Stimulated activated memory B cell treated with anti-CD40 and anti-IgM and Interleukin-4, amounts not matched to agents 10 μg/mL and 1 μg/mL and 100 μg/mL, for 72 hours (primary cell): ENCODE results near the gene MT1H.

Experiments used
- ATAC-seq: fragments of 150-1000 bp; cut with Tn5 transposase; 2 replicates; pipeline ENCODE4 v1.10.0; 2021
- H3K27ac Mint-ChIP-seq: one replicate; pipeline ENCODE4 v1.8.0; 2022; ENCODE audit warnings: mild to moderate bottlenecking, mixed read lengths
- H3K27me3 Mint-ChIP-seq: one replicate; pipeline ENCODE4 v1.8.0; 2022; ENCODE audit warnings: mixed read lengths
- H3K36me3 Mint-ChIP-seq: one replicate; pipeline ENCODE4 v1.8.0; 2022; ENCODE audit warnings: mixed read lengths
- H3K4me1 Mint-ChIP-seq: one replicate; pipeline ENCODE4 v1.8.0; 2022; ENCODE audit warnings: mixed read lengths
- H3K4me3 Mint-ChIP-seq: one replicate; pipeline ENCODE4 v1.8.0; 2022; ENCODE audit warnings: mild to moderate bottlenecking, moderate library complexity, mixed read lengths
- H3K9me3 Mint-ChIP-seq: one replicate; pipeline ENCODE4 v1.8.0; 2022; ENCODE audit warnings: mixed read lengths

The MT1H gene

DNA sequence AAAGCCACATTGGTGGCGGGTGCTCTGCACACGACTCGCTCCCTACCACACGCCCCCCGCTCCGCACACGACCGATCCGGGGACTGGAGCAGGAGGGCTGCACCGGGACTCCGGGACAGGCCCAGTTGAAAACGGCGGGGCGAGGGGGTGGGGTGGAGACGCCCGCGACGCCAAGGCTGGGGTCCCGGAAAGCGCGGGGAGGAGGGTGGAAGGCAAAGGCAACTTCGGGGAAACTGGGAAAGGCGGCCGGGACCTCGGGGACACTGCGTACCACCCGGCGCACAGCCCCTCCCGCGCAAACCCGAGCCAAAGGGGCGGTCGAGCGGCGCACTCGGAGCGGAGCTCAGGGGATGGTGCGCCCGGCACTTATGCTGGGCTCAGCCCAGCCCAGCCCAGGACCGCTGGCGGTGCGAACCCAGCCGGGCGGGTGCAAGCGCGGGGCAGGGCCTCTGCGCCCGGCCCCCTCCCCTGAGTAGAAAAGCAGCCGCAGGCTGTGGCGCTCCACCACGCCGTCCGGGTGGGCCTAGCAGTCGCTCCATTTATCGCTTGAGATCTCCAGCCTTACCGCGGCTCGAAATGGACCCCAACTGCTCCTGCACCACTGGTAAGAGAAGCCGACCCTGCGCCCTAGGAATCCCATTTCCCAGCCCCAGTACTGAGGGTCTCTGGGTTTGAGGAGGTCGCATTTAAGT, 37.3 kb upstream of the MT1H start, which contains the start of gene MT1M:
MT1M (plus strand) TSS at position 504 of the 692 bp plus-strand sequence; CDS start at position 577, 73 bp downstream.
- no peaks in the 10 kb centered on the region for H3K9me3 Mint-ChIP-seq

DNA sequence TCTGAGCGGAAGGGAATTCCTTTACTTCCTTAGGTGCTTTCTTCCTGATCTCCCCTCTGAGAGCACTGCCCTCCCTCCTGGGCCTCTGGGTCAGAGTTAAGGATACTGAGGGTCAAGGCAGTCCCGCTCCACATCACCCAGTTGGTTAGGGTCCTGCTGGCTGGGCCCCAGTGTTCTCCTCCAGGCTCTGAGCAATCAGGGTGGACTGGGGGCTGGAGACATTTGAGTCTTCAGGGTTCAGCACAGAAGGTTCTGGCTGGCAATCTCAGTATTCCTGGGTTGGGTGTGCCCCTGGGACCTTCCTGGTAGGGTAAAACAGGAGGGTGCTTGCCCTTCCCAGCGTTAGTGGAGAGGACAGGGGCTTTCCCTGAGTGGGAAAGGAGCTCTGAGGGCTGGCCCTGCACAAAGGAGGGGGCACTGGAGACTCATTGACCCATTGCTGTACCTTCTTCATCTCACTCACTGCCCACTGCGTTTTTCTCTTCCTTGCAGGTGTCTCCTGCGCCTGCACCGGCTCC, 36.7 kb upstream of the MT1H start:
- Mint-ChIP-seq H3K9me3 (no peaks in the 10 kb centered on the region), H3K27me3 (peaks cover 66% of the 10 kb centered on the region), H3K36me3 (no peaks in the 10 kb centered on the region), H3K4me1 (peaks cover 54% of the 10 kb centered on the region), H3K4me3 (peak overlapping the region; percentile 41), H3K27ac (no peak overlapping the region)
- no peak for ATAC-seq

More for the DNA sequence above, 37.3 kb upstream of the MT1H start, which contains the start of gene MT1M:
- H3K27me3 Mint-ChIP-seq: peaks cover 60% of the 10 kb centered on the region
- no peaks in the 10 kb centered on the region for H3K36me3 Mint-ChIP-seq
- H3K27ac Mint-ChIP-seq: peak within 1 kb of the TSS; percentile 21
- no peak for ATAC-seq
- peaks cover 49% of the 10 kb centered on the region for H3K4me1 Mint-ChIP-seq
- H3K4me3 Mint-ChIP-seq: peak within 1 kb of the TSS; percentile 57

- no peaks in the 10 kb centered on the region for H3K36me3 Mint-ChIP-seq
- no peak overlapping the region for H3K27ac Mint-ChIP-seq
- H3K9me3 Mint-ChIP-seq: no peaks in the 10 kb centered on the region
- H3K4me1 Mint-ChIP-seq: peaks cover 60% of the 10 kb centered on the region
- no peak overlapping the region for H3K4me3 Mint-ChIP-seq
- no peak for ATAC-seq
- H3K27me3 Mint-ChIP-seq: peaks cover 72% of the 10 kb centered on the region
These were observed 36.1 kb upstream of the MT1H start for GRCh38 chr16:56633535-56633934.

DNA sequence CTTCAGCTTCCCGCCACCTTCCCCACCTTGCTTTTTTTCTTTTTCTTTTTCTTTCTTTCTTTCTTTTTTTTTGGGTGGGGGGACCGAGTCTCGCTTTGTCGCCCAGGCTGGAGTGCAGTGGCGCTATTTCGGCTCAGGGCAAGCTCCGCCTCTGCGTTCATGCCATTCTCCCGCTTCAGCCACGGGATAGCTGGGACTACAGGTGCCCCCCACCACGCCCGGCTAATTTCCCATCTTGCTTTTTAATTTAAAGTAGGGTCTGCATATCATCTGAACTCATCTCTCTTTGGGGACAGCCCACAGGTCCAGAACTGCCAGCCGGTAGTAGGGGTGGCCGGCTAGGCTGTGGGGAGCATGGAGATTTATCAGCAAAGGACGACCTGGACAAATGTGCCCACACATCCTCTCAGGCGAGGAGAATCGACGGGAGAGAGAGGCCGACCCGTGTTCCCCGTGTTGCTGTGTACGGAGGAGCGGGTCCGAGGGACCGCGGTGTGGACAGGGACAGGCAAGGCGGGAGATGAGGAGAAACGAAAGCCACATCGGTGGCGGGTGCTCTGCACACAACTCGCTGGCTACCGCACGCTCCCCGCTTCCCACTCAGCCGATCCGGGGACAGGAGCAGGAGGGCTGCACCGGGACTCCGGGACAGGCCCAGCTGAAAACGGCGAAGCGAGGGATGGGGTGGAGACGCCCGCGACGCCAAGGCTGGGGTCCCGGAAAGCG, 34.7 kb upstream of the MT1H start:
- Mint-ChIP-seq H3K27ac (peak overlapping the region; percentile 45), H3K4me3 (peak overlapping the region; percentile 62), H3K27me3 (peaks cover 86% of the 10 kb centered on the region), H3K9me3 (no peaks in the 10 kb centered on the region), H3K4me1 (peaks cover 52% of the 10 kb centered on the region), H3K36me3 (no peaks in the 10 kb centered on the region)
- ATAC-seq: no peak

DNA sequence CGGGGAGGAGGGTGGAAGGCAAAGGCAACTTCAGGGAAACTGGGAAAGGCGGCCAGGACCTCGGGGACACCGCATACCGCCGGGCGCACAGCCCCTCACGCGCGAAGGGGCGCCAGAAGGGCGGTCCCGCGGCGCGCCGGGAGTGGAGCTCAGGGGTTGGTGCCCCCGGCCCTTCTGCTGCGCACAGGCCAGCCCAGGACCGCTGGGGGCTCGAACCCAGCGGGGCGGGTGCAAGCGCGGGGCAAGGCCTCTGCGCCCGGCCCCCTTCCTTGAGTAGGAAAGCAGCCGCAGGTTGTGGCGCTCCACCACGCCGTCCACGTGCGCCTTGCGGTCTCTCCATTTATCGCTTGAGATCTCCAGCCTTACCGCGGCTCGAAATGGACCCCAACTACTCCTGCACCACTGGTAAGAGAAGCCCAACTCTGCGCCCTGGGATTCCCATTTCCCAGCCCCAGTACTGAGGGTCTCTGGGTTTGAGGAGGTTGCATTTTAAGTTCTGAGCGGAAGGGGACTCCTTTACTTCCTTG, 34.1 kb upstream of the MT1H start:
- Mint-ChIP-seq H3K4me1 (peaks cover 45% of the 10 kb centered on the region), H3K36me3 (no peaks in the 10 kb centered on the region), H3K9me3 (no peaks in the 10 kb centered on the region), H3K27ac (peak overlapping the region; percentile 45), H3K27me3 (peaks cover 92% of the 10 kb centered on the region), H3K4me3 (peak overlapping the region; percentile 29)
- ATAC-seq: no peak

DNA sequence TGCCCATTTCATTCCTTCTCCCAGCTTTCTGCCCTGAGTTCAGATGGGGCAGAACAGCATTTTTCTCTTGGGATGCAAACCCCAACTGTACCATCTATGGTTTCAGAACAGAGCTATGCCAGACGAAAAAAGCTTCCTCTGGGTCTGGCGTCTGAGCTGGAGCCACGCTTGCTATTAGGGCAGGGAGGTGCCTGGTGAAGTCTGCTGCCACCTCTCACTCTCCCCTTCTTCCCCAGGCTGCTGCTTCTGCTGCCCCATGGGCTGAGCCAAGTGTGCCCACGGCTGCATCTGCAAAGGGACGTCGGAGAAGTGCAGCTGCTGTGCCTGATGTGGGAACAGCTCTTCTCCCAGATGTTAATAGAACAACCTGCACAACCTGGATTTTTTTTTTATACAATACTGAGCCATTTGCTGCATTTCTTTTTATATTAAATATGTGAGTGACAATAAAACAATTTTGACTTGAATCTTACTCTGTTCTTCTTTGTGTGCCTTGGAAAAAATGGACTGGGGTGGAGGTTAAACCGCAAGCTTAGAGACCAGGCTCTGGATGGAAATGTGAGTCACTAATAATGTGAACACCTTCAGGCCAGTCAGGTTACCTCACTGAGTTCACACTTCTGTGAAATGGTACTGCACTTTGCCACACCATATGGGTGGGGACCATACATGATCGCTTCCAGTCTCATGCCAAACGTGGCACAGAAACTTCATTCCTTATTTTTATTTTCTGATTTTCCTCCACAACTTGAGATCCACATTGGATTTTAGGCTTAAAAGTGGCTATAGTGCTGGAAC, 32.8 kb upstream of the MT1H start:
- Mint-ChIP-seq H3K9me3 (no peaks in the 10 kb centered on the region), H3K27me3 (peaks cover 94% of the 10 kb centered on the region), H3K4me1 (peaks cover 41% of the 10 kb centered on the region), H3K4me3 (no peak overlapping the region), H3K27ac (no peak overlapping the region), H3K36me3 (no peaks in the 10 kb centered on the region)
- no peak for ATAC-seq

DNA sequence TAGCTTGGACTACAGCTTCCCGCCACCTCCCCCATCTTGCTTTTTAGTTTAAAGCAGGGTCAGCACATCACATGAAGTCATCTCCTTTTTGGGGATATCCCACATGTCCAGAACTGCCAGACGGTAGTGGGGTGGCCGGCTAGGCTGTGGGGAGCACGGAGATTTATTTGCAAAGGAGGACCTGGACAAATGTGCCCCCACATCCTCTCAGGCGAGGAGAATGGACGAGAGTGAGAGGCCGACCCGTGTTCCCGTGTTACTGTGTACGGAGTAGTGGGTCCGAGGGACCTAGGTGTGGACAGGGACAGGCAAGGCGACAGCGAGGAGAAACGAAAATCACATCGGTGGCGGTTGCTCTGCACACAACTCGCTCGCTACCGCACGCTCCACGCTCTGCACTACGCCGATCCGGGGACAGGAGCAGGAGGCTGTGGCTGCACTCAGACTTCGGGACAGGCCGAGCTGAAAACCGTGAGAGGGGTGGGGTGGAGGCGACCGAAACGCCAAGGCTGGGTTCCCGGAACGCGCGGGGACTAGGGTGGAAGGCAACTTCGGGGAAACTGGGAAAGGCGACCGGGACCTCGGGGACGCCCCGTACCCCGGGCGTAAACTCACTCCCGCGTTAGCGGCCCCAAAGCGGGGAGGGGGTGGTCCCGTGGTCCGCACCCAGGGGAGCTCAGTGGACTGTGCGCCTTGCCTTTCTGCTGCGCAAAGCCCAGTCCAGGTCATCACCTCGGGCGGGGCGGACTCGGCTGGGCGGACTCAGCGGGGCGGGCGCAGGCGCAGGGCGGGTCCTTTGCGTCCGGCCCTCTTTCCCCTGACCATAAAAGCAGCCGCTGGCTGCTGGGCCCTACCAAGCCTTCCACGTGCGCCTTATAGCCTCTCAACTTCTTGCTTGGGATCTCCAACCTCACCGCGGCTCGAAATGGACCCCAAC, 31.5 kb upstream of the MT1H start, which contains the start of gene MT1A:
MT1A (plus strand) TSS at position 853 of the 937 bp plus-strand sequence; CDS start at position 926, 73 bp downstream.
- peak; percentile 37 for ATAC-seq
- H3K9me3 Mint-ChIP-seq: no peaks in the 10 kb centered on the region
- peak within 1 kb of the TSS; percentile 57 for H3K4me3 Mint-ChIP-seq
- peaks cover 37% of the 10 kb centered on the region for H3K4me1 Mint-ChIP-seq
- no peak within 1 kb of the TSS for H3K27ac Mint-ChIP-seq
- no peaks in the 10 kb centered on the region for H3K36me3 Mint-ChIP-seq
- H3K27me3 Mint-ChIP-seq: peaks cover 81% of the 10 kb centered on the region

GRCh38 chr16:56639045-56639444, 30.6 kb upstream of the MT1H start:
- Mint-ChIP-seq H3K4me3 (no peak overlapping the region), H3K27ac (no peak overlapping the region), H3K36me3 (no peaks in the 10 kb centered on the region), H3K4me1 (peaks cover 47% of the 10 kb centered on the region), H3K9me3 (no peaks in the 10 kb centered on the region), H3K27me3 (peaks cover 77% of the 10 kb centered on the region)
- ATAC-seq: no peak

DNA sequence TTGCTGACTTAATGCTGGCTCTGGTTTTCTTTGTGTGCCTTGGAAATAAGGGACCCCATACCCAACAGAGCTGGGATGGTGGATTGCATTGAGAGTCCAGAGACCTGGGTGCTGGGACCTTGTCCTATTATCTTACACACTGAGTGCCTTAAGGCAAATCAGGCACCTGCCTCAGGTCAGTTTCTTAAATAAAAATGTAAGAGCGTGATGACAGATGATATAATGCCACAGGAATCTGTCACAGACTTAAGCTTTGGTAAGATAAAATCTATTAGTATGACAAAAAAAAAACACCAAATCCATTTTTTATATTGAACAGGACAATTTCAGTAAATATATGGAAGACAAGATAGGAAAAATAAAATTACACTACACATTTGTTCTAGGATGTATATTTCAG, 29.5 kb upstream of the MT1H start:
- Mint-ChIP-seq H3K27me3 (peaks cover 77% of the 10 kb centered on the region), H3K36me3 (no peaks in the 10 kb centered on the region), H3K27ac (no peak overlapping the region), H3K4me3 (no peak overlapping the region), H3K9me3 (no peaks in the 10 kb centered on the region), H3K4me1 (peaks cover 44% of the 10 kb centered on the region)
- no peak for ATAC-seq

- H3K27ac Mint-ChIP-seq: no peak overlapping the region
- no peaks in the 10 kb centered on the region for H3K9me3 Mint-ChIP-seq
- no peaks in the 10 kb centered on the region for H3K36me3 Mint-ChIP-seq
- H3K4me3 Mint-ChIP-seq: no peak overlapping the region
- peaks cover 69% of the 10 kb centered on the region for H3K27me3 Mint-ChIP-seq
- peaks cover 41% of the 10 kb centered on the region for H3K4me1 Mint-ChIP-seq
- no peak for ATAC-seq
These were observed 28.4 kb upstream of the MT1H start for GRCh38 chr16:56641166-56641565.

DNA sequence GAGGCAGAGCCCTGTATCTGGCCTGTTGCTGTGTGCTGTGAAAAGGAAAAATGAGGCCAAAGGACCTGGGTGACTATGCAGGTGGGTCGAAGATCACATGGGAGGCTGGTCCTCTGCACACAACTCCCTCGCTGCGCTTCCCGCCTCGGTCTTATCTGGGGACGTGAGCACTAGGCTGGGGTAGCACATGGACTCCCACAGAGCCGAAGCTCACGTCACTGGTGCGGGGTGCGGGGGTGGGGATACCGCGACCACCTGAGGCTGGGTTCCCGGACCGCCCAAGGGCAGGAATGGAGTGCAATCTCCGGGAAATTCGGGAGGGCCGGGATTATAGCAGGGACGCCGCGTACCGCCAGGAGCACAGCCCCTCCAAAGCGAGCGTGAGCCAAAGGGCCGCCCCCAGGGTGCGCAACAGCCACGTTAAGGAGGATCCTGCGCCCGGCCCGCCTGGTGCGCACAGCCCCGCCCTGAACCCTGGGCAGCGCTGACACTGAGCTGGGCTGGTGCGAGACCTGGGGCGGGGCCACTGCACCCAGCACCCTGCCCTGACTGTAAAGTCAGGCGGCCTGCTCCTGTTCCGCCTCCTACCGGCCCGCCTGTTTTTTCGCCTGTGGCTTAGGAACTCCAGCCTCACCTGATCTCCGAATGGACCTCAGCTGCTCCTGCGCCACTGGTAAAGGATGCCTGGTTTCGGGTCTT, 26.4 kb upstream of the MT1H start:
- Mint-ChIP-seq H3K4me1 (peaks cover 27% of the 10 kb centered on the region), H3K9me3 (no peaks in the 10 kb centered on the region), H3K27me3 (peaks cover 62% of the 10 kb centered on the region), H3K4me3 (peak overlapping the region; percentile 80), H3K27ac (no peak overlapping the region), H3K36me3 (no peaks in the 10 kb centered on the region)
- peak; percentile 98 for ATAC-seq

GRCh38 chr16:56643833-56644232, 25.8 kb upstream of the MT1H start:
- no peak overlapping the region for H3K27ac Mint-ChIP-seq
- H3K36me3 Mint-ChIP-seq: no peaks in the 10 kb centered on the region
- H3K9me3 Mint-ChIP-seq: no peaks in the 10 kb centered on the region
- no peak for ATAC-seq
- peak overlapping the region; percentile 80 for H3K4me3 Mint-ChIP-seq
- H3K27me3 Mint-ChIP-seq: peaks cover 62% of the 10 kb centered on the region
- peaks cover 21% of the 10 kb centered on the region for H3K4me1 Mint-ChIP-seq

DNA sequence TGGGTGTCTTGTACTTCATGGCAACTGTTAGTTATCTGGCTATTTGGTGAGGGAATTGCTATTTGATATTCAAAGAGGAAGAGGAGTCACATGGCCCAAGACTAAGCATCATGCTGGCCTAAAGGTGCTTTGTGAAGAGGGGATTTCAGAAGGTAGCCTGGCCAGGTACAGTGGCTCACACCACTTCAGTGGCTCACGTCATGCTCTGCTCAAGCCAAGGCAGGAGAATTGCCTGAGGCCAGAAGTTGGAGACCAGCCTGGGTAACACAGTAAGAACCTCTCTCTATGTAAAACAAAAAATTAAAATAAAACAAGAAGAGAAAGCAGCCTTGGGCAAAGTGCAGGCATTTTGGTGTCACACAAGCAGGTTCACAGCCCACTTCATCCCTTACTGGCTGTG, 24.3 kb upstream of the MT1H start:
- peaks cover 55% of the 10 kb centered on the region for H3K27me3 Mint-ChIP-seq
- no peak overlapping the region for H3K4me3 Mint-ChIP-seq
- H3K36me3 Mint-ChIP-seq: no peaks in the 10 kb centered on the region
- H3K9me3 Mint-ChIP-seq: no peaks in the 10 kb centered on the region
- no peak overlapping the region for H3K27ac Mint-ChIP-seq
- no peak for ATAC-seq
- H3K4me1 Mint-ChIP-seq: peaks cover 20% of the 10 kb centered on the region
